GM23338 (cell line): ENCODE data around the gene YWHAB. TPM values are rescaled to one million over a fixed set of nuclear protein-coding genes. Genes with fewer than 3 reads are reported as not detected.

Experiments used
- ATAC-seq: fragments of 200-7000 bp; cut with Tn5 transposase; 3 replicates; pipeline ENCODE4 v1.9.1; 2020
- DNase-seq: peaks from one replicate; pipeline ENCODE4 v3.0.0-alpha.2; 2015; ENCODE audit warnings: low spot score
- H2AFZ ChIP-seq: fragments of 200-600 bp; sonication (generic); 2 replicates; pipeline ENCODE4 v1.8.0; 2016; ENCODE audit warnings: antibody characterized with exemption, mild to moderate bottlenecking, moderate library complexity
- H3F3A ChIP-seq: fragments of 200-600 bp; sonication (generic); replicated peaks from 2 replicates; pipeline ENCODE4 v1.8.0; 2017; ENCODE audit warnings: antibody characterized with exemption, mixed run types, low read depth
- H3K27ac ChIP-seq: fragments of 200-600 bp; sonication (generic); 2 replicates; pipeline ENCODE4 v1.6.1; 2016; ENCODE audit warnings: low read depth
- H3K27me3 ChIP-seq: fragments of 200-600 bp; sonication (generic); 2 replicates; pipeline ENCODE4 v1.8.0; 2016; ENCODE audit warnings: mild to moderate bottlenecking, mixed run types, moderate library complexity; ENCODE audit not compliant: insufficient read depth
- H3K36me3 ChIP-seq: fragments of 200-600 bp; sonication (generic); 2 replicates; pipeline ENCODE4 v1.8.0; 2016; ENCODE audit warnings: mild to moderate bottlenecking; ENCODE audit not compliant: insufficient read depth
- H3K4me1 ChIP-seq: fragments of 200-600 bp; sonication (generic); 2 replicates; pipeline ENCODE4 v1.8.0; 2016; ENCODE audit warnings: mild to moderate bottlenecking, moderate library complexity; ENCODE audit not compliant: insufficient read depth
- H3K4me2 ChIP-seq: fragments of 200-600 bp; sonication (generic); 2 replicates; pipeline ENCODE4 v1.7.1; 2017; ENCODE audit warnings: mixed run types
- H3K4me3 ChIP-seq: fragments of 200-600 bp; sonication (generic); 2 replicates; pipeline ENCODE4 v1.6.1; 2016; ENCODE audit warnings: mixed run types
- H3K79me2 ChIP-seq: fragments of 200-600 bp; sonication (generic); replicated peaks from 2 replicates; pipeline ENCODE4 v1.8.0; 2017; ENCODE audit warnings: mild to moderate bottlenecking; ENCODE audit not compliant: insufficient read depth
- H3K9me2 ChIP-seq: fragments of 200-600 bp; sonication (generic); 2 replicates; pipeline ENCODE4 v1.8.0; 2017; ENCODE audit not compliant: insufficient read depth
- H4K20me1 ChIP-seq: fragments of 200-600 bp; sonication (generic); replicated peaks from 2 replicates; pipeline ENCODE4 v1.8.0; 2017; ENCODE audit warnings: mild to moderate bottlenecking; ENCODE audit not compliant: insufficient read depth
- H3K27ac Mint-ChIP-seq: 2 replicates; pipeline ENCODE4 v1.8.0; 2020; ENCODE audit warnings: inconsistent platforms, mild to moderate bottlenecking, moderate library complexity, mixed read lengths
- H3K27me3 Mint-ChIP-seq: 3 replicates; pipeline ENCODE4 v1.8.0; 2022; ENCODE audit warnings: low read depth, mild to moderate bottlenecking, moderate library complexity, mixed read lengths, inconsistent platforms; ENCODE audit not compliant: insufficient read depth, poor library complexity
- H3K36me3 Mint-ChIP-seq: 3 replicates; pipeline ENCODE4 v1.8.0; 2021; ENCODE audit warnings: low read depth, mild to moderate bottlenecking, inconsistent platforms, moderate library complexity, mixed read lengths
- H3K4me1 Mint-ChIP-seq: 3 replicates; pipeline ENCODE4 v1.8.0; 2020; ENCODE audit warnings: mild to moderate bottlenecking, inconsistent platforms, mixed read lengths
- H3K4me3 Mint-ChIP-seq: 3 replicates; pipeline ENCODE4 v1.8.0; 2021; ENCODE audit warnings: moderate library complexity, mild to moderate bottlenecking, inconsistent platforms, mixed read lengths
- H3K9me3 Mint-ChIP-seq: 3 replicates; pipeline ENCODE4 v1.8.0; 2020; ENCODE audit warnings: moderate library complexity, mild to moderate bottlenecking, inconsistent platforms, mixed read lengths
- CREB1 ChIP-seq: fragments of 250-450 bp; sonication (Bioruptor Pico); IDR thresholded peaks from 2 replicates; pipeline ENCODE4 v1.5.0; 2020; ENCODE audit warnings: low read depth, mild to moderate bottlenecking, moderate library complexity
- CTCF ChIP-seq, 2 experiments: fragments of 200-600 bp in 1 of 2; sonication (generic) in 1 of 2; conservative IDR thresholded peaks; 2 replicates each; pipeline versions ENCODE4 v1.5.1 to v1.6.1; 2016 to 2017; ENCODE audit warnings: antibody characterized with exemption in 2 of 2, low read depth in 2 of 2, mild to moderate bottlenecking in 2 of 2, moderate library complexity in 1 of 2
- ETS1 ChIP-seq: IDR thresholded peaks from 2 replicates; pipeline ENCODE4 v1.6.1; 2016; ENCODE audit warnings: antibody characterized with exemption
- EZH2 ChIP-seq: fragments of 200-600 bp; sonication (generic); IDR thresholded peaks from one replicate; pipeline ENCODE4 v1.8.0; 2017; ENCODE audit warnings: antibody characterized with exemption, mild to moderate bottlenecking, low read depth; ENCODE audit not compliant: unreplicated experiment
- EZH2phosphoT487 ChIP-seq: fragments of 200-600 bp; sonication (generic); IDR thresholded peaks from one replicate; pipeline ENCODE4 v1.8.1; 2018; ENCODE audit warnings: antibody characterized with exemption; ENCODE audit not compliant: unreplicated experiment
- NANOG ChIP-seq: IDR thresholded peaks from 2 replicates; pipeline ENCODE4 v1.6.1; 2016; ENCODE audit warnings: antibody characterized with exemption, borderline replicate concordance
- POLR2AphosphoS5 ChIP-seq: IDR thresholded peaks from 2 replicates; pipeline ENCODE4 v1.6.1; 2016; ENCODE audit warnings: antibody characterized with exemption, low read depth
- ZNF114 ChIP-seq: fragments of 250-450 bp; sonication (Bioruptor Pico); IDR thresholded peaks from 2 replicates; pipeline ENCODE4 v1.5.0; 2020; ENCODE audit warnings: mild to moderate bottlenecking, moderate library complexity
- ZNF331 ChIP-seq: fragments of 250-450 bp; sonication (Bioruptor Pico); IDR thresholded peaks from 2 replicates; pipeline ENCODE4 v1.5.0; 2020; ENCODE audit warnings: low read depth, mild to moderate bottlenecking, moderate library complexity
- ZNF462 ChIP-seq: fragments of 250-450 bp; sonication (Bioruptor Pico); IDR thresholded peaks from 2 replicates; pipeline ENCODE4 v1.5.0; 2020; ENCODE audit warnings: mild to moderate bottlenecking, moderate library complexity
- polyA plus RNA-seq: library from polyadenylated mRNA; unstranded; fragments of >200 nt; fragmentation: Nextera tagmentation; extraction: Ambion mirVana; gene quantifications from 2 replicates; pipeline ENCODE4 v1.2.1, GENCODE V29; 2016
- total RNA-seq: library from RNA; depleted of rRNA; stranded (reverse); fragments of >200 nt; shearing (Covaris generic); gene quantifications from 2 replicates; pipeline ENCODE4 v1.2.3, GENCODE V29; 2014

YWHAB gene
- total and polyA plus RNA-seq, 2 experiments from 2014 or later, result 121 to 519 TPM

GRCh38 chr20:44938637-44939036, 53.1 kb downstream of the YWHAB start:
- Mint-ChIP-seq H3K4me3 (no peak overlapping the region), H3K27ac (no peak overlapping the region), H3K27me3 (no peaks in the 10 kb centered on the region), H3K36me3 (peaks cover 71% of the 10 kb centered on the region), H3K9me3 (no peaks in the 10 kb centered on the region), H3K4me1 (no peaks in the 10 kb centered on the region)
- Histone ChIP-seq H3K4me3 (no peak overlapping the region), H3F3A (peaks cover 3% of the 10 kb centered on the region; the same call in 1 of the 2 replicates), H3K36me3 (peaks cover 25% of the 10 kb centered on the region), H3K4me2 (no peak overlapping the region), H3K79me2 (no peaks in the 10 kb centered on the region), H3K9me2 (no peaks in the 10 kb centered on the region), H4K20me1 (peaks cover 3% of the 10 kb centered on the region; the same call in 1 of the 2 replicates), H2AFZ (no peak overlapping the region), H3K4me1 (no peaks in the 10 kb centered on the region), H3K27me3 (no peaks in the 10 kb centered on the region), H3K27ac (no peak overlapping the region)
- no peak for DNase-seq
- TF ChIP-seq ZNF114 (CRISPR knock-in tag) (no peak), ETS1 (no peak), NANOG (no peak), CTCF (conservative IDR thresholded peaks at IDR 0.05; ENCODE audit: low read depth in 2 of 2) (no peak), ZNF462 (CRISPR knock-in tag) (no peak), CREB1 (no peak), POLR2AphosphoS5 (no peak), ZNF331 (CRISPR knock-in tag) (no peak), EZH2 (no peak), EZH2phosphoT487 (no peak)
- ATAC-seq, result no peak
